Lower lobe of right lung (tissue), 2 donors: ENCODE data around the gene DPF3. TPM values are rescaled to one million over a fixed set of nuclear protein-coding genes. Genes with fewer than 3 reads are reported as not detected.
"Not testable (repeated sequence)": the region's sequence is repeated elsewhere in the genome, so short reads cannot be mapped to it uniquely, and the experiment has no call there.

Source experiments
- ATAC-seq, 2 donors: fragments of 200-7000 bp; cut with Tn5 transposase; one replicate each; pipeline ENCODE4 v1.9.1; 2020 to 2022; ENCODE audit warnings: mild to moderate bottlenecking in 2 of 2, moderate library complexity in 2 of 2
- DNase-seq: peaks from one replicate; pipeline ENCODE4 v3.0.0-alpha.2; 2020
- H3K27ac ChIP-seq: fragments of 200-600 bp; one replicate; pipeline ENCODE4 v1.8.0; 2022
- H3K27me3 ChIP-seq: fragments of 200-600 bp; one replicate; pipeline ENCODE4 v1.8.0; 2022; ENCODE audit warnings: low read depth
- H3K36me3 ChIP-seq: fragments of 200-600 bp; one replicate; pipeline ENCODE4 v1.8.0; 2022; ENCODE audit warnings: mild to moderate bottlenecking
- H3K4me1 ChIP-seq: fragments of 200-600 bp; one replicate; pipeline ENCODE4 v1.8.0; 2022
- H3K4me3 ChIP-seq: fragments of 200-600 bp; one replicate; pipeline ENCODE4 v1.8.0; 2022; ENCODE audit warnings: mild to moderate bottlenecking
- H3K9me3 ChIP-seq: fragments of 200-600 bp; one replicate; pipeline ENCODE4 v1.8.0; 2022
- CTCF ChIP-seq: fragments of 200-600 bp; IDR thresholded peaks from one replicate; pipeline ENCODE4 v1.8.0; 2022; ENCODE audit warnings: antibody characterized with exemption, mild to moderate bottlenecking
- intact Hi-C: fragments of 100-400 bp; cut with DNase I; formaldehyde crosslinking; loops from one replicate; pipeline ENCODE4 v1.11.0; 2022
- total RNA-seq: library from RNA; stranded (reverse); fragmentation: NEBNext Ultra II Directional; extraction: Animal tissue kit (Norgen Biotek cat#: 25700); gene quantifications from one replicate; pipeline ENCODE4 v1.2.1, GENCODE V29; 2021
- donor health status: DM: no; HTN: yes; CAD: no; lungs with severe emphysema.

Gene DPF3
- total RNA-seq, 1 donor from 2014 or later, result 0.59 TPM

GRCh38 chr14:72753044-72753710, 140.7 kb downstream of the DPF3 start:
- Histone ChIP-seq H3K27ac (no peak overlapping the region), H3K27me3 (no peaks in the 10 kb centered on the region), H3K4me1 (no peaks in the 10 kb centered on the region), H3K36me3 (no peaks in the 10 kb centered on the region), H3K9me3 (peaks cover 4% of the 10 kb centered on the region), H3K4me3 (no peak overlapping the region)
- TF ChIP-seq CTCF, result no peak
- intact Hi-C loops, result no loop called here
- DNase-seq (no peak), ATAC-seq (no peak)

GRCh38 chr14:72752034-72752412, 141.9 kb downstream of the DPF3 start:
- no peak for DNase-seq
- Histone ChIP-seq H3K4me3 (no peak overlapping the region), H3K27ac (no peak overlapping the region), H3K4me1 (no peaks in the 10 kb centered on the region), H3K36me3 (no peaks in the 10 kb centered on the region), H3K27me3 (no peaks in the 10 kb centered on the region), H3K9me3 (peaks cover 3% of the 10 kb centered on the region)
- no peak for TF ChIP-seq CTCF
- intact Hi-C loops, result no loop called here
- ATAC-seq, result no peak

- intact Hi-C loops, result no loop called here
- no peak for TF ChIP-seq CTCF
- ATAC-seq, result no peak
- H3K4me3 ChIP-seq, result no peak overlapping the region
- no peaks in the 10 kb centered on the region for H3K27me3 ChIP-seq
- peaks cover 3% of the 10 kb centered on the region for H3K9me3 ChIP-seq
- no peak for DNase-seq
- H3K36me3 ChIP-seq, result no peaks in the 10 kb centered on the region
- no peak overlapping the region for H3K27ac ChIP-seq
- no peaks in the 10 kb centered on the region for H3K4me1 ChIP-seq
Observed at GRCh38 chr14:72751276-72752033, 142.4 kb downstream of the DPF3 start.

- DNase-seq, ATAC-seq, H3K4me3 ChIP-seq, H3K27me3 ChIP-seq, H3K4me1 ChIP-seq, intact Hi-C loops, H3K27ac ChIP-seq, H3K36me3 ChIP-seq, H3K9me3 ChIP-seq: not testable (repeated sequence)
Observed at GRCh38 chr14:72748921-72749320, 145.0 kb downstream of the DPF3 start.

- H3K27ac ChIP-seq, result no peak overlapping the region
- H3K4me3 ChIP-seq, result no peak overlapping the region
- H3K36me3 ChIP-seq, result no peaks in the 10 kb centered on the region
- H3K27me3 ChIP-seq, result no peaks in the 10 kb centered on the region
- H3K9me3 ChIP-seq, result peaks cover 3% of the 10 kb centered on the region
- ATAC-seq (no peak), DNase-seq (no peak)
- TF ChIP-seq CTCF, result no peak
- intact Hi-C loops, result no loop called here
- H3K4me1 ChIP-seq, result no peaks in the 10 kb centered on the region
Observed at GRCh38 chr14:72747652-72748051, 146.2 kb downstream of the DPF3 start.
